HG03565 (cell line): Measurements from ENCODE around the gene EVX2.

Experiments
- ATAC-seq: cut with Tn5 transposase; IDR thresholded peaks from one replicate; pipeline ENCODE4 v1.9.1; 2021; ENCODE audit warnings: mild to moderate bottlenecking, moderate library complexity; ENCODE audit not compliant: unreplicated experiment

EVX2 gene

GRCh38 chr2:176109192-176109901 is 25.6 kb upstream of the EVX2 start:
- ATAC-seq = no peak

- no peak for ATAC-seq
These were observed 24.0 kb upstream of the EVX2 start for GRCh38 chr2:176107731-176108181.

- no peak for ATAC-seq
These were observed 23.1 kb upstream of the EVX2 start, which contains the start of gene HOXD11 for GRCh38 chr2:176106581-176107539. HOXD11 (plus strand) TSS chr2:176107280; CDS start chr2:176107356, 76 bp downstream.

GRCh38 chr2:176105730-176106580 is 22.2 kb upstream of the EVX2 start:
- ATAC-seq = no peak

- no peak for ATAC-seq
These were observed 21.4 kb upstream of the EVX2 start for GRCh38 chr2:176105078-176105729.

GRCh38 chr2:176104316-176105077 is 20.7 kb upstream of the EVX2 start:
- ATAC-seq = no peak

- ATAC-seq = no peak
These were observed 20.1 kb upstream of the EVX2 start for GRCh38 chr2:176103742-176104315.

- no peak for ATAC-seq
These were observed 19.4 kb upstream of the EVX2 start for GRCh38 chr2:176103194-176103593.

GRCh38 chr2:176102309-176102866 is 18.6 kb upstream of the EVX2 start:
- ATAC-seq = no peak

GRCh38 chr2:176101842-176102241 is 18.1 kb upstream of the EVX2 start:
- ATAC-seq = no peak

GRCh38 chr2:176101216-176101830 is 17.6 kb upstream of the EVX2 start:
- ATAC-seq = no peak

GRCh38 chr2:176100547-176101140 is 16.9 kb upstream of the EVX2 start:
- ATAC-seq = no peak

- ATAC-seq = no peak
These were observed 16.2 kb upstream of the EVX2 start, which contains the start of gene HOXD12 for GRCh38 chr2:176099728-176100546. HOXD12 (plus strand) TSS chr2:176099795; CDS start chr2:176099802, 7 bp downstream.

GRCh38 chr2:176099159-176099727 is 15.5 kb upstream of the EVX2 start:
- no peak for ATAC-seq

GRCh38 chr2:176098366-176099158 is 14.8 kb upstream of the EVX2 start:
- ATAC-seq = no peak

- ATAC-seq = no peak
These were observed 14.1 kb upstream of the EVX2 start for GRCh38 chr2:176097820-176098365.
